MM.1S (cell line): ENCODE results near the gene WWC2.

Experiments used
- DNase-seq: peaks from one replicate; pipeline ENCODE4 v3.0.0-alpha.2; 2015
- H2AFZ ChIP-seq: fragments of 300-600 bp; sonication (generic); 2 replicates; pipeline ENCODE4 v1.6.0; 2016; ENCODE audit warnings: antibody characterized with exemption, low read length
- H3F3A ChIP-seq: fragments of 300-600 bp; sonication (generic); 2 replicates; pipeline ENCODE4 v1.6.1; 2016; ENCODE audit warnings: mild to moderate bottlenecking, antibody characterized with exemption, low read length, moderate library complexity, mixed read lengths; ENCODE audit not compliant: insufficient read depth
- H3K27ac ChIP-seq: fragments of 300-600 bp; sonication (generic); 2 replicates; pipeline ENCODE4 v1.5.1; 2016; ENCODE audit warnings: mild to moderate bottlenecking, low read length
- H3K27me3 ChIP-seq: fragments of 300-600 bp; sonication (generic); replicated peaks from 2 replicates; pipeline ENCODE4 v1.6.0; 2016; ENCODE audit warnings: low read length; ENCODE audit not compliant: insufficient read depth
- H3K36me3 ChIP-seq: fragments of 300-600 bp; sonication (generic); replicated peaks from 2 replicates; pipeline ENCODE4 v1.6.1; 2016; ENCODE audit warnings: mild to moderate bottlenecking, low read length, mixed read lengths; ENCODE audit not compliant: insufficient read depth
- H3K4me1 ChIP-seq: fragments of 300-600 bp; sonication (generic); 2 replicates; pipeline ENCODE4 v1.6.1; 2016; ENCODE audit warnings: low read length, mixed read lengths
- H3K4me2 ChIP-seq: fragments of 300-600 bp; sonication (generic); 2 replicates; pipeline ENCODE4 v1.6.0; 2016; ENCODE audit warnings: low read depth, low read length
- H3K4me3 ChIP-seq: fragments of 300-600 bp; sonication (generic); 2 replicates; pipeline ENCODE4 v1.5.1; 2016; ENCODE audit warnings: low read length, mixed read lengths
- H3K79me2 ChIP-seq: fragments of 300-600 bp; sonication (generic); 2 replicates; pipeline ENCODE4 v1.6.1; 2016; ENCODE audit warnings: mixed run types, low read length, mixed read lengths
- H3K9ac ChIP-seq: fragments of 300-600 bp; sonication (generic); 2 replicates; pipeline ENCODE4 v1.6.1; 2016; ENCODE audit warnings: low read length, mixed read lengths
- H3K9me2 ChIP-seq: fragments of 300-600 bp; sonication (generic); replicated peaks from 2 replicates; pipeline ENCODE4 v1.6.1; 2016; ENCODE audit warnings: mild to moderate bottlenecking, low read length, mixed read lengths; ENCODE audit not compliant: insufficient read depth
- H3K9me3 ChIP-seq: fragments of 300-600 bp; sonication (generic); replicated peaks from 2 replicates; pipeline ENCODE4 v1.6.1; 2016; ENCODE audit warnings: mild to moderate bottlenecking, low read length, mixed read lengths; ENCODE audit not compliant: insufficient read depth
- H4K20me1 ChIP-seq: fragments of 300-600 bp; sonication (generic); 2 replicates; pipeline ENCODE4 v1.6.1; 2016; ENCODE audit warnings: mild to moderate bottlenecking, low read length, moderate library complexity, mixed read lengths; ENCODE audit not compliant: insufficient read depth
- CTCF ChIP-seq: fragments of 300-600 bp; sonication (generic); IDR thresholded peaks from 2 replicates; pipeline ENCODE4 v1.5.1; 2016; ENCODE audit warnings: antibody characterized with exemption, low read length, mixed read lengths
- EZH2 ChIP-seq: fragments of 300-600 bp; sonication (generic); optimal IDR thresholded peaks from 2 replicates; pipeline ENCODE3; 2017; ENCODE audit warnings: low read depth, mild to moderate bottlenecking, antibody characterized with exemption, low read length, mixed read lengths
- EZH2phosphoT487 ChIP-seq: fragments of 300-600 bp; sonication (generic); IDR thresholded peaks from 2 replicates; pipeline ENCODE4 v1.6.1; 2018; ENCODE audit warnings: antibody characterized with exemption, low read length

The WWC2 gene

GRCh38 chr4:183136855-183137254 lies 37.8 kb downstream of the WWC2 start:
- H3K79me2 ChIP-seq = no peaks in the 10 kb centered on the region
- no peak overlapping the region for H3K4me3 ChIP-seq
- no peak overlapping the region for H3K27ac ChIP-seq
- H3K4me2 ChIP-seq = no peak overlapping the region
- no peak for TF ChIP-seq CTCF
- no peak for TF ChIP-seq EZH2
- no peak for TF ChIP-seq EZH2phosphoT487
- no peaks in the 10 kb centered on the region for H3K9me3 ChIP-seq
- no peaks in the 10 kb centered on the region for H3K9me2 ChIP-seq
- H3K27me3 ChIP-seq = no peaks in the 10 kb centered on the region
- H3K9ac ChIP-seq = no peak overlapping the region
- no peak for DNase-seq
- no peaks in the 10 kb centered on the region for H3K36me3 ChIP-seq
- no peaks in the 10 kb centered on the region for H3K4me1 ChIP-seq
- H2AFZ ChIP-seq = no peak overlapping the region
- H4K20me1 ChIP-seq = no peaks in the 10 kb centered on the region
- no peaks in the 10 kb centered on the region for H3F3A ChIP-seq

GRCh38 chr4:183139058-183139750 lies 40.1 kb downstream of the WWC2 start:
- Histone ChIP-seq H3K79me2 (no peaks in the 10 kb centered on the region), H3K9me3 (no peaks in the 10 kb centered on the region), H3K4me1 (no peaks in the 10 kb centered on the region), H3K4me3 (no peak overlapping the region), H3F3A (no peaks in the 10 kb centered on the region), H3K4me2 (no peak overlapping the region), H3K9ac (no peak overlapping the region), H3K36me3 (no peaks in the 10 kb centered on the region), H4K20me1 (no peaks in the 10 kb centered on the region), H3K27ac (no peak overlapping the region), H3K27me3 (no peaks in the 10 kb centered on the region), H3K9me2 (no peaks in the 10 kb centered on the region), H2AFZ (no peak overlapping the region)
- TF ChIP-seq CTCF (no peak), EZH2phosphoT487 (no peak), EZH2 (no peak)
- no peak for DNase-seq

- Histone ChIP-seq H3K27ac (no peak overlapping the region), H3F3A (no peaks in the 10 kb centered on the region), H3K9ac (no peak overlapping the region)
Observed at GRCh38 chr4:183139972-183140570, 41.0 kb downstream of the WWC2 start.

More at GRCh38 chr4:183139972-183140570, 41.0 kb downstream of the WWC2 start:
- TF ChIP-seq CTCF = no peak
- no peaks in the 10 kb centered on the region for H3K36me3 ChIP-seq
- no peaks in the 10 kb centered on the region for H3K9me2 ChIP-seq
- no peak for DNase-seq
- no peak overlapping the region for H3K4me3 ChIP-seq
- no peaks in the 10 kb centered on the region for H3K79me2 ChIP-seq
- no peaks in the 10 kb centered on the region for H4K20me1 ChIP-seq
- no peaks in the 10 kb centered on the region for H3K4me1 ChIP-seq
- H3K4me2 ChIP-seq = no peak overlapping the region
- H2AFZ ChIP-seq = no peak overlapping the region
- H3K27me3 ChIP-seq = no peaks in the 10 kb centered on the region
- no peaks in the 10 kb centered on the region for H3K9me3 ChIP-seq
